Trophoblast cell (in vitro differentiated cells and primary cell): ENCODE data around the gene GTF2IRD1.
"Not testable (repeated sequence)": the region's sequence is repeated elsewhere in the genome, so short reads cannot be mapped to it uniquely, and the experiment has no call there.

Source experiments
- DNase-seq, 2 donors: peaks; one replicate each; pipeline ENCODE4 v3.0.0-alpha.2; 2016
- H2AFZ ChIP-seq: 2 replicates; pipeline ENCODE4 v1.6.1; 2013; ENCODE audit warnings: low read length, moderate library complexity, mild to moderate bottlenecking; ENCODE audit not compliant: insufficient read depth, poor library complexity
- H2AK5ac ChIP-seq: 2 replicates; pipeline ENCODE4 v1.6.1; 2013; ENCODE audit warnings: mild to moderate bottlenecking, low read length
- H2BK120ac ChIP-seq: 2 replicates; pipeline ENCODE4 v1.6.1; 2013; ENCODE audit warnings: low read length, mild to moderate bottlenecking, moderate library complexity; ENCODE audit not compliant: insufficient read depth, poor library complexity
- H2BK12ac ChIP-seq: 2 replicates; pipeline ENCODE4 v1.6.1; 2013; ENCODE audit warnings: mild to moderate bottlenecking, low read length, moderate library complexity
- H2BK5ac ChIP-seq: 2 replicates; pipeline ENCODE4 v1.6.1; 2013; ENCODE audit warnings: low read length, low read depth, moderate library complexity, mild to moderate bottlenecking; ENCODE audit not compliant: poor library complexity
- H3K14ac ChIP-seq: 2 replicates; pipeline ENCODE4 v1.6.1; 2013; ENCODE audit warnings: mild to moderate bottlenecking, low read length
- H3K18ac ChIP-seq: 2 replicates; pipeline ENCODE4 v1.6.1; 2013; ENCODE audit warnings: mild to moderate bottlenecking, low read length
- H3K23ac ChIP-seq: 2 replicates; pipeline ENCODE4 v1.6.1; 2013; ENCODE audit warnings: low read length
- H3K27ac ChIP-seq: 2 replicates; pipeline ENCODE4 v1.5.1; 2013; ENCODE audit warnings: low read depth, mild to moderate bottlenecking, inconsistent platforms, low read length, moderate library complexity
- H3K27me3 ChIP-seq: 2 replicates; pipeline ENCODE4 v1.6.1; 2013; ENCODE audit warnings: inconsistent platforms, mild to moderate bottlenecking, low read length, moderate library complexity; ENCODE audit not compliant: insufficient read depth
- H3K36me3 ChIP-seq, 2 experiments: 1 replicate in 1 of 2; 2 replicates in 1 of 2; pipeline ENCODE4 v1.6.1; 2013; ENCODE audit warnings: low read length in 2 of 2, mild to moderate bottlenecking in 2 of 2, moderate library complexity in 1 of 2; ENCODE audit not compliant: insufficient read depth in 2 of 2, control insufficient read depth in 1 of 2
- H3K4ac ChIP-seq: 2 replicates; pipeline ENCODE4 v1.6.1; 2013; ENCODE audit warnings: low read depth, mild to moderate bottlenecking, low read length, moderate library complexity
- H3K4me1 ChIP-seq, 2 experiments: 1 replicate in 1 of 2; 2 replicates in 1 of 2; pipeline ENCODE4 v1.6.1; 2013; ENCODE audit warnings: low read length in 2 of 2, mild to moderate bottlenecking in 2 of 2, moderate library complexity in 1 of 2; ENCODE audit not compliant: insufficient read depth in 2 of 2, control insufficient read depth in 1 of 2
- H3K4me2 ChIP-seq: 2 replicates; pipeline ENCODE4 v1.6.1; 2013; ENCODE audit warnings: inconsistent platforms, mild to moderate bottlenecking, low read length, moderate library complexity
- H3K4me3 ChIP-seq: 2 replicates; pipeline ENCODE4 v1.5.1; 2013; ENCODE audit warnings: mild to moderate bottlenecking, low read depth, low read length, inconsistent platforms
- H3K79me1 ChIP-seq: one replicate; pipeline ENCODE4 v1.6.1; 2013; ENCODE audit warnings: low read length
- H3K79me2 ChIP-seq: 2 replicates; pipeline ENCODE4 v1.6.1; 2013; ENCODE audit warnings: low read length, mild to moderate bottlenecking; ENCODE audit not compliant: control insufficient read depth, insufficient read depth, poor library complexity
- H3K9ac ChIP-seq: 2 replicates; pipeline ENCODE4 v1.6.1; 2013; ENCODE audit warnings: mild to moderate bottlenecking, low read length
- H3K9me3 ChIP-seq: 2 replicates; pipeline ENCODE4 v1.6.1; 2013; ENCODE audit warnings: low read depth, mild to moderate bottlenecking, control low read depth, inconsistent platforms, low read length; ENCODE audit not compliant: insufficient read depth
- H4K12ac ChIP-seq: 2 replicates; pipeline ENCODE4 v1.6.1; 2013; ENCODE audit warnings: low read depth, mild to moderate bottlenecking, low read length, moderate library complexity
- H4K8ac ChIP-seq: 2 replicates; pipeline ENCODE4 v1.6.1; 2013; ENCODE audit warnings: low read depth, mild to moderate bottlenecking, low read length, moderate library complexity
- H4K91ac ChIP-seq: one replicate; pipeline ENCODE4 v1.6.1; 2013; ENCODE audit warnings: low read depth, mild to moderate bottlenecking, low read length, moderate library complexity
- WGBS: extraction: QIAGEN DNeasy Blood & Tissue Kit; methylation state at CpG from one replicate; pipeline ENCODE4 v1.1.7; 2013; ENCODE audit warnings: missing lambda C conversion rate; ENCODE audit not compliant: insufficient read length, insufficient coverage; ENCODE audit errors: extremely low coverage; 5-methylcytosine and 5-hydroxymethylcytosine counted together

The GTF2IRD1 gene

GRCh38 chr7:74506325-74506724 lies 52.6 kb downstream of the GTF2IRD1 start:
- Histone ChIP-seq H3K18ac (no peak overlapping the region), H3K9ac (no peak overlapping the region), H2BK5ac (no peak overlapping the region), H2AFZ (no peak overlapping the region), H4K91ac (no peak overlapping the region), H3K4me3 (no peak overlapping the region), H4K12ac (no peak overlapping the region), H3K14ac (no peak overlapping the region), H2BK12ac (no peak overlapping the region), H3K79me2 (no peaks in the 10 kb centered on the region), H2AK5ac (no peak overlapping the region), H2BK120ac (no peak overlapping the region), H3K27ac (no peak overlapping the region), H3K4ac (no peak overlapping the region), H3K23ac (no peak overlapping the region), H3K4me2 (no peak overlapping the region), H3K79me1 (no peaks in the 10 kb centered on the region), H3K4me1 (no peaks in the 10 kb centered on the region), H3K9me3 (peaks cover 1% of the 10 kb centered on the region), H4K8ac (no peak overlapping the region), H3K27me3 (no peaks in the 10 kb centered on the region), H3K36me3 (peaks cover 7 to 8% of the 10 kb centered on the region in 2 experiments)
- no CpG with 5 or more reads among the region's 3 CpGs for WGBS
- DNase-seq, result no peak

- no peaks in the 10 kb centered on the region for H3K4me1 ChIP-seq
- H3K9ac ChIP-seq, result no peak overlapping the region
- H3K36me3 ChIP-seq, result peaks cover 18% of the 10 kb centered on the region in 2 experiments
- no peaks in the 10 kb centered on the region for H3K79me1 ChIP-seq
- no peak overlapping the region for H2AK5ac ChIP-seq
- H4K8ac ChIP-seq, result no peak overlapping the region
- H3K4me2 ChIP-seq, result no peak overlapping the region
- no peak overlapping the region for H2BK5ac ChIP-seq
- H2BK120ac ChIP-seq, result no peak overlapping the region
- no peak overlapping the region for H3K4ac ChIP-seq
- H3K14ac ChIP-seq, result no peak overlapping the region
- no peak overlapping the region for H4K91ac ChIP-seq
- no peak overlapping the region for H3K18ac ChIP-seq
- H3K4me3 ChIP-seq, result no peak overlapping the region
- no peak overlapping the region for H3K23ac ChIP-seq
- no peak overlapping the region for H3K27ac ChIP-seq
- H3K27me3 ChIP-seq, result no peaks in the 10 kb centered on the region
- H2BK12ac ChIP-seq, result no peak overlapping the region
- H2AFZ ChIP-seq, result no peak overlapping the region
- no CpG with 5 or more reads among the region's 21 CpGs for WGBS
- H4K12ac ChIP-seq, result no peak overlapping the region
- H3K79me2 ChIP-seq, result no peaks in the 10 kb centered on the region
- DNase-seq, result no peak
- H3K9me3 ChIP-seq, result peaks cover 1% of the 10 kb centered on the region
These were observed 54.0 kb downstream of the GTF2IRD1 start for GRCh38 chr7:74507538-74508319.

GRCh38 chr7:74509453-74509852 lies 55.7 kb downstream of the GTF2IRD1 start:
- not testable (repeated sequence) for H3K4me1 ChIP-seq, H2BK5ac ChIP-seq, H3K9me3 ChIP-seq, H4K8ac ChIP-seq, H4K91ac ChIP-seq, H2AK5ac ChIP-seq, H3K27me3 ChIP-seq, H3K23ac ChIP-seq, H2BK12ac ChIP-seq, H3K18ac ChIP-seq, DNase-seq, H3K4ac ChIP-seq, H2BK120ac ChIP-seq, H3K4me2 ChIP-seq, H3K14ac ChIP-seq, H3K79me1 ChIP-seq, H3K9ac ChIP-seq, H3K4me3 ChIP-seq, H2AFZ ChIP-seq, H3K79me2 ChIP-seq, H4K12ac ChIP-seq, H3K27ac ChIP-seq
- no CpG with 5 or more reads among the region's 10 CpGs for WGBS
- peaks cover 26 to 32% of the 10 kb centered on the region in 2 experiments for H3K36me3 ChIP-seq

GRCh38 chr7:74511345-74511744 lies 57.6 kb downstream of the GTF2IRD1 start:
- Histone ChIP-seq H3K14ac (no peak overlapping the region), H3K79me1 (no peaks in the 10 kb centered on the region)

More at GRCh38 chr7:74511345-74511744, 57.6 kb downstream of the GTF2IRD1 start:
- no peak for DNase-seq
- WGBS, result no CpG with 5 or more reads among the region's 11 CpGs
- no peak overlapping the region for H4K91ac ChIP-seq
- H4K8ac ChIP-seq, result no peak overlapping the region
- no peaks in the 10 kb centered on the region for H3K79me2 ChIP-seq
- H2BK120ac ChIP-seq, result no peak overlapping the region
- no peak overlapping the region for H3K27ac ChIP-seq
- no peak overlapping the region for H4K12ac ChIP-seq
- H3K27me3 ChIP-seq, result no peaks in the 10 kb centered on the region
- peaks cover 35 to 45% of the 10 kb centered on the region in 2 experiments for H3K36me3 ChIP-seq
- H3K18ac ChIP-seq, result no peak overlapping the region
- no peak overlapping the region for H3K9ac ChIP-seq
- no peaks in the 10 kb centered on the region for H3K4me1 ChIP-seq
- H3K9me3 ChIP-seq, result peaks cover 1% of the 10 kb centered on the region
- H2BK12ac ChIP-seq, result no peak overlapping the region
- no peak overlapping the region for H2AFZ ChIP-seq
- H2BK5ac ChIP-seq, result no peak overlapping the region
- no peak overlapping the region for H3K23ac ChIP-seq
- H2AK5ac ChIP-seq, result no peak overlapping the region
- no peak overlapping the region for H3K4ac ChIP-seq
- H3K4me2 ChIP-seq, result no peak overlapping the region
- H3K4me3 ChIP-seq, result no peak overlapping the region
